ENCODE measurements around the gene FREM3.

FREM3 gene

DNA sequence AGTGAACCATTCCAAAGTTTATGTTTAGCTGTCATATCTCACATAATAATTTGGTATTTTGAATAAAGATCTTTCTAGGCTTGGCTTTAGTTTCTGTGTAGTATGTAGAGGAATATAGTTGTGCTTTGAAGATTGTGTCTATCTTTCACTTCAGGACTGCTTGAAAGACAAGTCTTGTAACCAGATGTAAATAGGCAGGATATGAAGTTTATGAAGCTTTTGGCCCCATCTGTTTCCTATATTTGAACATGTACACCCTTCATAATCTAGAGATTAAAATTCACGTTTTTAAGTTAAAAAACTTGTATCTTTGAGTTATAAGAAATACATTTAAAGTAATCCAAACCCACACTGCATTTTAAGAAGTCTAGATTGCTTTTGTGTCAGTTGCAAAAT is 11.7 kb upstream of the FREM3 start:
- H3K27ac ChIP-seq, result no peak overlapping the region

DNA sequence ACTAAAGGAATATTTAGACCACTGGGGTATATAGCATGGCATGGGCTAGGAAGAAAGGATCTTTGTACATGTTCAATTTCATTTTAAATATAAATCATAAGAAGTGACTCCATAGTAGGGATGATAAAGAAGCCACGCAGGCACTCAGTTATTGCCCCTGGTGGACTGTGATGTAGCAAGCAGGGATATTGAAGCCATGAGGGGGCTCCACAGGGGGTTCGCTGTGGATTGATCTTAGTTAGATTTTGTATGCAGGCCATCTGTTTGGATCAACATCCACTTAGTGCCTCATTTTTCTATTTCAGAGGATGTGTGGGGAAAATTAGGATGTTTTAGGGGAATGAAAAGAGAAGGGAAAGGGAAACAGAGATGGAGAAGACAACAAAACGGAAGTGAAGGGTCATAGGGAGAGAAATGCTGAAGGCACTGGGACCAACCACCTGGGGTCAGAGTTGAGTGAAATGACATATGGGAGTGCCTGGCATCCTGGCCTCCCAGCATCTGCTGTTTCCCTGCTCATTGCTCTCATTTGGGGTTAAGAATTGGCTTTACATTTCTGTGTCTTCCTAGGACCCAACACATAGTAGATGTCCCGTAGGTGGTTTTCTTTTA is 11.2 kb upstream of the FREM3 start:
- H3K4me1 ChIP-seq (ENCODE audit: control insufficient read depth in 1 of 2, insufficient read depth in 1 of 2, low read depth in 1 of 2, low read length in 1 of 2), result no peaks in the 10 kb centered on the region
- H3K27me3 ChIP-seq, result no peaks in the 10 kb centered on the region
- TF ChIP-seq, protein P1, sequence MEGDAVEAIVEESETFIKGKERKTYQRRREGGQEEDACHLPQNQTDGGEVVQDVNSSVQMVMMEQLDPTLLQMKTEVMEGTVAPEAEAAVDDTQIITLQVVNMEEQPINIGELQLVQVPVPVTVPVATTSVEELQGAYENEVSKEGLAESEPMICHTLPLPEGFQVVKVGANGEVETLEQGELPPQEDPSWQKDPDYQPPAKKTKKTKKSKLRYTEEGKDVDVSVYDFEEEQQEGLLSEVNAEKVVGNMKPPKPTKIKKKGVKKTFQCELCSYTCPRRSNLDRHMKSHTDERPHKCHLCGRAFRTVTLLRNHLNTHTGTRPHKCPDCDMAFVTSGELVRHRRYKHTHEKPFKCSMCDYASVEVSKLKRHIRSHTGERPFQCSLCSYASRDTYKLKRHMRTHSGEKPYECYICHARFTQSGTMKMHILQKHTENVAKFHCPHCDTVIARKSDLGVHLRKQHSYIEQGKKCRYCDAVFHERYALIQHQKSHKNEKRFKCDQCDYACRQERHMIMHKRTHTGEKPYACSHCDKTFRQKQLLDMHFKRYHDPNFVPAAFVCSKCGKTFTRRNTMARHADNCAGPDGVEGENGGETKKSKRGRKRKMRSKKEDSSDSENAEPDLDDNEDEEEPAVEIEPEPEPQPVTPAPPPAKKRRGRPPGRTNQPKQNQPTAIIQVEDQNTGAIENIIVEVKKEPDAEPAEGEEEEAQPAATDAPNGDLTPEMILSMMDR (IDR thresholded peaks at IDR 0.05), result no peak
- H3K36me3 ChIP-seq, result no peaks in the 10 kb centered on the region
- no peaks in the 10 kb centered on the region for H3K9me3 ChIP-seq
- no peak overlapping the region for H3K27ac ChIP-seq
- H3K4me3 ChIP-seq (ENCODE audit: low read depth in 1 of 2, low read length in 1 of 2), result no peak overlapping the region

More for the DNA sequence above, 11.7 kb upstream of the FREM3 start:
- Histone ChIP-seq H3K4me1 (ENCODE audit: control insufficient read depth in 1 of 2, insufficient read depth in 1 of 2, low read depth in 1 of 2, low read length in 1 of 2) (no peaks in the 10 kb centered on the region), H3K9me3 (no peaks in the 10 kb centered on the region), H3K27me3 (no peaks in the 10 kb centered on the region), H3K4me3 (ENCODE audit: low read depth in 1 of 2, low read length in 1 of 2) (no peak overlapping the region), H3K36me3 (no peaks in the 10 kb centered on the region)
- TF ChIP-seq, protein P1 (IDR thresholded peaks at IDR 0.05), result no peak

DNA sequence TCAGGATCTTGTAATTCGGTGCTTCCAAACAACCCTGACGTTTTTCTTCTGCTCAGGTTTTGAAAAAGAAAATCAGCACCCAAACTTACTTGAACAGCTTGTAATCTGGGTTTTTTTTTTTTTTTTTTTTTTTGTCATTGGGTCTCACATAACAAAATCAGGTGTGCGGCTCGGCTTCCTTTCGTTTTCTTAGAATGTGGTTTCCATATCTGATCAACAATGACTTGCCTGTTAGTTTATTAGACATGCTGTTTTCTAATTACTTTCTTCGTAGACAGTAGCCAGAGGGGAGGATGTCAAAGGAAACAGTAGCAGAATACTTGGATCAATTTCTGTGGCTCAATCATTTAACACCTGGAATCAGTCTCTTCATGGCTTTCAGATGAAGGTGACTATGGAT is 890 bp upstream of the FREM3 start:
- Histone ChIP-seq H3K9me3 (no peaks in the 10 kb centered on the region), H3K27ac (no peak overlapping the region), H3K27me3 (peaks cover 66% of the 10 kb centered on the region), H3K36me3 (no peaks in the 10 kb centered on the region), H3K4me1 (ENCODE audit: control insufficient read depth in 1 of 2, insufficient read depth in 1 of 2, low read depth in 1 of 2, low read length in 1 of 2) (no peaks in the 10 kb centered on the region), H3K4me3 (ENCODE audit: low read depth in 1 of 2, low read length in 1 of 2) (no peak overlapping the region)
- TF ChIP-seq, protein P1 (IDR thresholded peaks at IDR 0.05), result no peak

DNA sequence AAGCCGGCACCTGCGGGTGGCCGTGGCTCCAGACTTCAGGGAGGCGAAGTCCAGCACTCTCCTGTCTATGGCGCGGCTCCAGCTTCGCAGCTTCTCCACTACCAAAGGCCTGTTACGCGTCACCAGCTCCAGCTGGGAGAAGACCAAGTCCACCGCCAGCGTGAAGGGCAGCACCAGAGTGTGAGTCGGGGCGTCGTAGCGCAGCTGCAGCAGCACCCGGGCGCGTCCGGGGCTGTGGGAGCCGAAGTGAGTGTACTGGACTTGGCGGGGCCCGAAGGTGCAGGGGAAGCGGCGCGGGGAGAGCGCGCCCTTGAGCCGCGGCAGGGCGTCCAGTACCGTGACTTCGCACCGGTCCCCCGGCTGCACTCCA is 444 bp downstream of the FREM3 start:
- no peaks in the 10 kb centered on the region for H3K4me1 ChIP-seq (ENCODE audit: control insufficient read depth in 1 of 2, insufficient read depth in 1 of 2, low read depth in 1 of 2, low read length in 1 of 2)
- H3K9me3 ChIP-seq, result no peaks in the 10 kb centered on the region
- TF ChIP-seq, protein P1 (IDR thresholded peaks at IDR 0.05), result no peak
- peak overlapping the region in 1 of 2 experiments; percentile 6 for H3K4me3 ChIP-seq (ENCODE audit: low read depth in 1 of 2, low read length in 1 of 2)
- peaks cover 66% of the 10 kb centered on the region for H3K27me3 ChIP-seq
- H3K36me3 ChIP-seq, result no peaks in the 10 kb centered on the region
- H3K27ac ChIP-seq, result no peak overlapping the region

DNA sequence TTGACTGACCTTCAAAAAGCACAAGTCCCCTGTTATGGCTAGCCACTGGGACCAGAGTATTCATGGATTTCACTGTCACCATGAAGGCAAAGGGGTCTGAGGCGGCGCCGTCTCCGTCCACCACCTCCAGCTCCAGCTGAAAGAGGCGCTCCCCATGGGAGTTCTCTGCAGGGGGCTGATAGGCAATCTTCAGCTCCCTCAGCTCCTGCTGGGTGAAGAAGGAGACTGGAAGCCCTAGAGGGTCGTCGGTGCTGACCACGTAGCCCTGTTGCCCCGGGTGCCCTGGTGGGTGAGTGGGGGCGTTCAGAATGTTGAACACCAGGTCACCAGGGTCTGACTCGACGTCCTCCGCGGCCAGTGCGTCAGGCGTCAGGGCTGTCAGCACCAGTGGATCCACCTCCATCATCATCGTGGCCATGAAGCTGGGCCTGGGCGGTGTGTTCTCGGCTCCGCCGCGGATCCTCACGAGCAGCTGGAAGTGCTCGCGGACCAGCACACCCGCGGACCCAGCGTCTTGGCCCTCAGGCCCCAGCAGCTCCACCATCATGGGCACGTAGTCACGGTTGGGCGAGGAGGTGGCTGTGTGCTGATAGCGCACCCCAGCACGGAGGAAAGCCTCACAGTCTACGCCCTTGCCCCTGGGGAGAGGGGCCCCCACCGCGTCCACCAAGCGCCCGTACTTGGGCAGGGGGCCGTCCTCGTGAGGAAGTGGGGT is 987 bp downstream of the FREM3 start:
- no peak overlapping the region for H3K4me3 ChIP-seq (ENCODE audit: low read depth in 1 of 2, low read length in 1 of 2)
- TF ChIP-seq, protein P1 (IDR thresholded peaks at IDR 0.05), result no peak
- peaks cover 66% of the 10 kb centered on the region for H3K27me3 ChIP-seq
- no peaks in the 10 kb centered on the region for H3K36me3 ChIP-seq
- H3K9me3 ChIP-seq, result no peaks in the 10 kb centered on the region
- H3K27ac ChIP-seq, result no peak overlapping the region
- H3K4me1 ChIP-seq (ENCODE audit: control insufficient read depth in 1 of 2, insufficient read depth in 1 of 2, low read depth in 1 of 2, low read length in 1 of 2), result no peaks in the 10 kb centered on the region

All from neutrophil (primary cell).